Central memory CD4-positive, alpha-beta T cell (primary cell): ENCODE measurements around the gene GBX1.

ENCODE experiments used
- DNase-seq: peaks from one replicate; pipeline ENCODE4 v3.0.0; 2022

GBX1 gene

GRCh38 chr7:151138153-151138851, 29.2 kb downstream of the GBX1 start:
- DNase-seq: no peak

- no peak for DNase-seq
Measured at GRCh38 chr7:151137791-151138152, 29.7 kb downstream of the GBX1 start.

GRCh38 chr7:151137076-151137675, 30.3 kb downstream of the GBX1 start:
- DNase-seq: no peak

- DNase-seq: no peak
Measured at GRCh38 chr7:151135866-151136843, 31.3 kb downstream of the GBX1 start.

GRCh38 chr7:151135525-151135845, 32.0 kb downstream of the GBX1 start:
- no peak for DNase-seq

GRCh38 chr7:151134743-151135524, 32.6 kb downstream of the GBX1 start:
- DNase-seq: no peak

GRCh38 chr7:151133986-151134742, 33.3 kb downstream of the GBX1 start:
- no peak for DNase-seq

GRCh38 chr7:151133266-151133985, 34.1 kb downstream of the GBX1 start:
- no peak for DNase-seq

- DNase-seq: no peak
Measured at GRCh38 chr7:151132461-151133205, 34.9 kb downstream of the GBX1 start.

GRCh38 chr7:151131592-151132293, 35.8 kb downstream of the GBX1 start:
- no peak for DNase-seq

GRCh38 chr7:151131224-151131591, 36.3 kb downstream of the GBX1 start:
- no peak for DNase-seq

GRCh38 chr7:151130741-151131157, 36.7 kb downstream of the GBX1 start:
- no peak for DNase-seq

GRCh38 chr7:151129960-151130591, 37.4 kb downstream of the GBX1 start:
- no peak for DNase-seq

GRCh38 chr7:151129117-151129959, 38.2 kb downstream of the GBX1 start:
- no peak for DNase-seq

GRCh38 chr7:151128716-151129115, 38.8 kb downstream of the GBX1 start:
- DNase-seq: no peak

GRCh38 chr7:151128144-151128543, 39.4 kb downstream of the GBX1 start:
- DNase-seq: no peak

- no peak for DNase-seq
Measured at GRCh38 chr7:151126491-151127137, 40.9 kb downstream of the GBX1 start.
